HT1080 (cell line): ENCODE results near the gene MYOD1. TPM values are rescaled to one million over a fixed set of nuclear protein-coding genes. Genes with fewer than 3 reads are reported as not detected.

ENCODE experiments used
- DNase-seq: peaks from one replicate; pipeline ENCODE4 v3.0.0-alpha.2; 2015; ENCODE audit warnings: low read depth
- total RNA-seq: library from RNA; depleted of rRNA; stranded (reverse); fragments of >200 nt; shearing (Covaris generic); gene quantifications from 2 replicates; pipeline ENCODE4 v1.2.3, GENCODE V29; 2014

Gene MYOD1
- total RNA-seq, 1 experiment from 2014 or later, result not detected

DNA sequence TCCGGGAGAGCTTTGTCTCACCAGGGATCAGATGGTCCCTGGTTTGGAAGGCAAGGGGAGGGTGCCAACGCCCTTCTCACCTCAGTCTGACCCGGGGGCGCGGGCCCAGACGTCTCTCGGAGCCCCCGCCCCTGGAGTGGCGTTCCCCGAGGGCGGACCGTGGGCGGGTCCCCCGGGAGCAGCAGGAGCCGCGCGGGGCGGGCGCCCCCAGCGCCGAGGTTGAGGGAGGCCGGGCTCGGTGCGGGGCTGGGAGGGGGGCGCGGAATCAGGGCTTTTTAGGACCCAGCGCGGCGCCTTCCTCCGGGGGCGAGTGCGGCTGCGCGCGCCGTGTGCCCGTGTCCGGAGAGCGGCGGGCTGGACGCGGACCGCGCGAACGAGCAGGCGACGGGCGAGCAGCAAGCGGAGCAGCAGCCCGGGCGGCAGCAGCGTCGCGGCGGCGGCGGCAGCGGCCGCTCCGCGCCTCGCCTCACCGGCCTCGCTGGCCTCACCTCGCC lies 15.1 kb downstream of the MYOD1 start, which contains the start of gene KCNC1:
Gene KCNC1 (plus strand): TSS at position 364 of the 494 bp plus-strand sequence. CDS start 1,222 bp downstream, outside the sequence.
- no peak for DNase-seq

DNA sequence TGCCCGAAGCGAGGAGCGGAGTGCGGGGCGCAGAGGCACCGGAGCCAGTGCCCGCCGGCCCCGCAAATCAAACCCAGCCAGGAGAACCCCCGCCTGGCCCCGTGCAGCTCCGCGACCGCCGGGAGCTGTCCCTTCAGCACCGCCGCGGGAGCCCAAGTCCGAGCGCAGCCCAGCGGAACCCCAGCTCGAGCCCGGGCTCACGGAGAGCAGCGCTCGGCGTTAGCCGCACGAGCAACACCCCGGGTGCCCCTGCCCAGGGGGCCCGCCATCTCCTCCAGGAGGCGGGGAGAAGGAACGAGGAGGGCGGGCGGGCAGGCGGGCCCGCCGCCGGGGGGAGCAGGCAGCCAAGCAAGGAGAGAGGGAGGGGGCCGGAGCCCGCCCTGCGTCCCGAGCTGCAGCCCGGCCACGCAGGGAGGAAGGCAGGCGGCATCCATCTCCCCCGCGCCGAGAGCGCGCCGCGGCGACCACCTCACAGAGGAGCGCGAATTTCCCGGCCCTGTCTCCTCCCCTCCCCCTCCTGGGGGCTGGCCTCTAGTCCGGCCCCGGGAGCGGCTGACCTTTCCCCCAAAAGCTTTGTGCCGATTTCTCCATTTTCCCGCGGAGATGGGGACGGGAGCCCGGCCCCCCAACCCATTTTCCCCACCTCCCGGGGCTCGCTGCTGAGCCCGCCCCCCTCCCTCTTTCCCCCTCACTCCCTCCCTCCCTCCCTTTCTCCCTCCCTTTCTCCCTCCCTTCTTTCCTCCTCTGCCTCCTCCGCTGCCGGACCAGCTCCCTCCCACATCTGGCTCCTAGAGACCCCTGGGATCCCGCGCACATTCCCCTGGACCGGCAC lies 15.8 kb downstream of the MYOD1 start:
- DNase-seq, result peak; percentile 42

- DNase-seq, result no peak
Measured at GRCh38 chr11:17735818-17736578, 16.6 kb downstream of the MYOD1 start.

DNA sequence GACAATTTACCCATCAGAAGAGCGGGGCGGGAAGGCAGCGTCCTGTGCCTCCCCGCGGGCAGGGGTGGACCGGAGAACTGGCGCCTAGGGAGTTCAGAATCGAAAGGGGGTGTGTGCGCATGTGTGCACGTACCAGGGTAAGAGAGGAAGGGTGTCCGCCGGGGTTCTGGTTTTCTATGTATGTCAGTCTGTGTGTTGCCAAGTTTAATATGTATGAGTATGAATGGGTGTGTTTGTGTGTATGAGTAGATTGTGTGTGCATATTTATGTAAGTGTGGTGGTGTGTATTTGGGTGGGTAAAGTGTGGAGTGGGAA lies 17.2 kb downstream of the MYOD1 start:
- no peak for DNase-seq

- no peak for DNase-seq
Measured at GRCh38 chr11:17736930-17737817, 17.8 kb downstream of the MYOD1 start.

DNA sequence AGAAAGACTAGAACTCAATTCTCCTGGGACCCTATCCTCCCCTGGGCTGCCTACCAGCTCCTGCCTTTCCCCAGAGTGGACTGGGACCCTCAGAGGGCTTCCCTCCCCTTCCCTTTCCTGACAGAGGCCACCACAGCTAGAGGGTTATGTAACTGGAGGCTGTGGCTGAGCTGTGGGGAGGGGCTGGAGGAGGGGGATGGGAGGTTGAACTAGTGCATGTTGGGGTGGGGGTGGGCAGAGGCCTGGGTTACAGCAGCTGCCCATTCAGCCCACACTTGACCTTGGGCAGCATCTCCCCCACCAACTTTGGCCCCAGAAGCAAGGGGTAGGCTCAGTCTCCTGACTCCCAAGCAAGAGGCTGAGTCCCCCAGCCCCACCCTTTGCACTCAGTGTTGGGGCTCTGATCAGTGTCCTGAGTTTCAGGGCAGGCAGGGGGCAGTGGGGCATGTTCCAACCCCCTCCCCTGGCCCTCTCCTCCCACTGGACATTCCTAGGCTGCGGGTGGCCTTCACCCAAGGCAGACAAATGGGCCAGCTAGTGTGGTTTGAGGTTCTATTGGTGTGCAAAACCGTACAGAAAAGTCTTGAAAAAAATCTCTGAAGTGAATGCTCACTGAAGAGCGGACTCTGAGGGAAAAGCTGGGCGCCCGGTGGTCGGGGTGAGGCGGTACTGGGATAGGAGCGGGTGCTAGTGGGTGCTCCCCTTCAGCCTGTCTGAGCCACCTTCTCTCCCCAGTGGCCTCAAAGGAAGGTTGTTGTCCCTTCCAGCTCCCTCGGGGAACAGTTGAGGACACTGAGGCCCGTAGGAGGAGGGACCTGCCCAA lies 19.0 kb downstream of the MYOD1 start:
- DNase-seq, result no peak

- no peak for DNase-seq
Measured at GRCh38 chr11:17739945-17740338, 20.6 kb downstream of the MYOD1 start.

- DNase-seq, result no peak
Measured at GRCh38 chr11:17740649-17741235, 21.4 kb downstream of the MYOD1 start.

DNA sequence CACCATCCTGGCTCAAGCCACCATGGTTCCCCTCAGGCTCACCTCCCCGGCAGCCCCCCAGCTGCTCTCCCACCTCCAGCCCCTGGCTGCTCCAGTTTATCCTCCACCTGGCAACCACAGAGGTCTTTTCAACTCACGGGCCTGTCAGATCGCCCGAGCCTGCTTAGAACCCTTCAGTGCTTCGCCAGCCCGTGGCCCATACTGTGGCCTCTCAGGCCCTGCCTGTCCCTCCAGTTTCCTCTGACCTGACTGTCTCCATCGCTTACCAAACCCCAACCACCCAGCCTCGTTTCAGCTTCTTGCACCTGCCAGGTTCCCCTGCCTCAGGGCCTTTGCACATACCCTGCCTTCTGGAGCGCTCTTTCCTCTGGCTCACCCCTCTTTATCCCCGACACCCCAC lies 22.1 kb downstream of the MYOD1 start:
- DNase-seq, result no peak

DNA sequence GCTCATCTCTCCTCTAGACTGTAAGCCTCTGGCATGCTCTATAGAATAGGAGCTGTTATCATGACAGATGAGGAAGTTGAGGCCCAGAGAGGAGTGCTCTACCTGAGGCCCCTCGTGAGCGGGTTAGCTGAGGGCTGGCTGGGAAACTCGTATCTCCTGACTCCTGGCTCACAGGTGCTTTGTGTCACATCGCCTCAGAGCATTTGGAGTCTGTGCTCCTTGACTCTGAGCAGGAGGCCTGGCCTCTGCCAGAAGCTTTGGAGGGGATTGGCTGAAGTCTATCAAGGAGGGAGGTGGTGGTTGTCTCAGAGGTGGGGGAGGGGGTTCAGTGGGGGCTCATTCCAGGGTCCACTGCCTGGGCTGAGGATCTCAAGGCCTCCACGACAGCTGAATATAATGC lies 22.6 kb downstream of the MYOD1 start:
- no peak for DNase-seq

GRCh38 chr11:17743026-17743807 lies 23.8 kb downstream of the MYOD1 start:
- DNase-seq, result no peak

GRCh38 chr11:17743808-17744119 lies 24.4 kb downstream of the MYOD1 start:
- peak; percentile 84 for DNase-seq

- DNase-seq, result peak; percentile 71
Measured at GRCh38 chr11:17744151-17744940, 25.0 kb downstream of the MYOD1 start.

DNA sequence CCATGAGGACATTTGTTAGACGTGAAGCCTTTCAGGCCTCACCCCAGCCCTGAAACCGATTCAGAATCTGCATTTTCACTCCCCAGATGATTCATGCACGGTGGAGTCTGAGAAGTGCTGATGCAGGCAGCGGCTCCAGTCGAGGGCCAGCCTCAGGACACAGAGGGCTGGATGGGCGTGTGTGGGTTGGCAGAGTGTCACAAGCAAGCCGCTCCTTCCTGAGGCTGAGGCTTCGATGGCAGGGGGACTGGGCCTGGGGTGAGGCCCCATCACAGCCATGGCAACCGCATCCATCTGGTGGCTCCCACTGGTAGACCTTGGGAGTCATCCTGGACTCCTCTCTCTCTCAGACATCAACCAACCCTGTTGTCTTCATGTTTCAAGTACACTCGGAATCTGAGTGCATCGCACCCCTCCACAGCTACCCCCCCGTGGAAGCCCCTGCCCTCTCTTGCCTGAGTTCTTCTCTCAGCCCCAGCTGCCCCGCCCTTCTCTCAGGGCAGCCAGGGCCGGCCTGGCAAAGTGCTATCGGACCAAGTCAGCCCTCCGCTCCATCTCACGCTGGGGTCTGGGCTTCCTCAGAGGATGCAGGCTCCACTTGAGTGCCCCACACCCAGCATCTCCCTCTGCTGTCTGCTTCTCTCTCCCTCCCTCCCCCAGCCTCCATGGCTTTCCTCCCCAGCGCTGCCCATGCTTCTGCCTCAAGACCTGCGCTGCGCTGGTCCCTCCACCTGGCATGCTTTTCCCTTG lies 25.8 kb downstream of the MYOD1 start:
- peak; percentile 28 for DNase-seq

GRCh38 chr11:17746096-17746495 lies 26.7 kb downstream of the MYOD1 start:
- DNase-seq, result no peak

DNA sequence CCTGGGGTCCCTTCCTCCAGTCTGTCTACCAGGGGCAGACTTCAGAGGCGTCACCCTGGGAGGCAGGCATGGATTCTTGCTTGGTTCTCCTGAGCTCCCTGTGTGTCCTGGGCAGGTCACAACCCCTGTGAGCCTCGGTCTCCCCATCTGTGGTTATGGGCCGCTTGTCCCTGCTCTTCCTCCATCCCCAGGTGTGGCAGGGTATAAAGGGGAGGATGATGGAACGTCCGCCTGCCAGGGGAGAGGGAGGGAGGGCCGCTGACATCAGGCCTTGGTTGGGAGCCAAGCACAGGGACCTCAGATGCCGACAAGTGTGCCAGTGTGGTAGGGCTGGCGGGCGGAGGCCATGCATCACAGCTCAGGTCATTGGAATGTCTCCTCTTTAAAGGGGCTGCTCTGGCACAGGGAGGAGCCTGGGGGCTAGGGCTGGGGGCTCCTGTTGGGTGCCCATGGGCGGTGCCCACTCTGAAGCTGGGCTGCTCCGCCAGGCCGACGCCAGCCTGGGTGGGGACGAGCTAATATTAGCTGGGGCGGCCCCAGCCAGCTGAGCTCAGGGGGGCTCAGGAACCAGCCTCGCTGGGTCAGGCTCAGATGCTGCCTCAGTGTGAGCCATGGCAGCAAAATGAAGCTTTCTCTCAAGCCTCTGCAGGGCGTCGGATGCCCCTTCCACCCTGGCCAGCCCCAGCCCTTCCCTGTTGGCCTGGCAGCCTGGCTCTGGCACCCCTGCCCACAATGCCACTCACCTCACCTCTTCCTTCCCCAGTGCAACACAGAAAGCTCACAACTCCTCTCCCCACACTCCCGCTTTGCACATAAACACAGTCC lies 28.0 kb downstream of the MYOD1 start:
- peak; percentile 44 for DNase-seq

DNA sequence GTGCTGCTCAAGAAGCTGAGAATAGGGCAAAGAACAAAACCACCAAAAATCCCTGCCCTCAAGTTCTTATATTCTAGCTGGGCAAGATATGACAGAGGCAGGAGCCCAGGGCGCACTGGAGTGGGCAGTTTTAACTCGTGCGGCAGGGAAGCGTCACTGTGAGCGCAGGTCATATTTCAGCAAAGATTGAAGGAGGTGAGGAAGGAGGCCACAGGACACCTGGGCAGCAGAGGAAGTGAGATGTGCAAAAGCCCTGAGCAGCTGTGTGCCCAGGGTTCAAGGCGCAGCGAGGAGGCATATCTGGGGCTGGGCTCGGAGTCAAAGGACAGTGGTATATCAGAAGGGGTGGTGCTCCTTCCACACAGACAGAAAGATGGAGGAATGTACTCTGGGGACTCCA lies 28.7 kb downstream of the MYOD1 start:
- no peak for DNase-seq
